HG03469 (cell line): ENCODE measurements around the gene CTBP2.

ENCODE experiments used
- ATAC-seq: cut with Tn5 transposase; IDR thresholded peaks from one replicate; pipeline ENCODE4 v1.9.1; 2021; ENCODE audit warnings: mild to moderate bottlenecking, moderate library complexity, moderate number of reproducible peaks; ENCODE audit not compliant: unreplicated experiment

Gene CTBP2

GRCh38 chr10:125054669-125055268 is 105.6 kb downstream of the CTBP2 start:
- ATAC-seq: no peak

- ATAC-seq: no peak
Observed at GRCh38 chr10:125054216-125054615, 106.1 kb downstream of the CTBP2 start.

- no peak for ATAC-seq
Observed at GRCh38 chr10:125052146-125052545, 108.2 kb downstream of the CTBP2 start.

GRCh38 chr10:125050383-125050782 is 110.0 kb downstream of the CTBP2 start:
- ATAC-seq: no peak

DNA sequence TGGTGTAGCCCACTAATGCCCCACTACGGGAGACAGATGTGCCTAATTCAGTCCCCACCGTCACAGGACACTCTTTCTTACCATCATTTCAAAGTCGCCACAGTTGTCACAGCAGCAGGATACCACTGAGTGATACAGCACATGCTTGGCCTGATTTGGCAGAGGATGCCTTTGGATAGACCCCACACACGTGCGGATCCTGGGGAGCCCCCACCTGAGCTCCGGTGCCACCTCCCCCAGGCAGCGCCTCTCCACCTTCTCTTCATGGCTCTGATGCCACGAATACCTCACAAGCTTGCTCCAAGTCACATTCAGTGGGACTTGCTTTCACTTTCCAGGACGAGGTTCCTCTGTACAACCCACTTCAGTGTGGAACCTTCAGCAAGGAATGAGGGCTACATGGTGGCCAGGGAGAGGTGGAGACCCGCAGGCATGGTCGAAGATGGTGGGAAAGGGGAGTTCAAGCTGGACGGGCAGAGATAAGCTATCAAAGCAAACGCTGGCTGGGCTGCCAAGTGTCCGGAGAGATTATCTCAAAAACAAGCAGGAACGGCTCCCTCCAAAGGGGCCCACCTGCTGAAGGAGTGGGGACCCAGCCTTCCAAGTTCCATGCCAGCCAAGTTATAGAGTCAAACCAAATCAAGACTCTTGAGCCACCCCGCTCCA is 111.0 kb downstream of the CTBP2 start:
- no peak for ATAC-seq

DNA sequence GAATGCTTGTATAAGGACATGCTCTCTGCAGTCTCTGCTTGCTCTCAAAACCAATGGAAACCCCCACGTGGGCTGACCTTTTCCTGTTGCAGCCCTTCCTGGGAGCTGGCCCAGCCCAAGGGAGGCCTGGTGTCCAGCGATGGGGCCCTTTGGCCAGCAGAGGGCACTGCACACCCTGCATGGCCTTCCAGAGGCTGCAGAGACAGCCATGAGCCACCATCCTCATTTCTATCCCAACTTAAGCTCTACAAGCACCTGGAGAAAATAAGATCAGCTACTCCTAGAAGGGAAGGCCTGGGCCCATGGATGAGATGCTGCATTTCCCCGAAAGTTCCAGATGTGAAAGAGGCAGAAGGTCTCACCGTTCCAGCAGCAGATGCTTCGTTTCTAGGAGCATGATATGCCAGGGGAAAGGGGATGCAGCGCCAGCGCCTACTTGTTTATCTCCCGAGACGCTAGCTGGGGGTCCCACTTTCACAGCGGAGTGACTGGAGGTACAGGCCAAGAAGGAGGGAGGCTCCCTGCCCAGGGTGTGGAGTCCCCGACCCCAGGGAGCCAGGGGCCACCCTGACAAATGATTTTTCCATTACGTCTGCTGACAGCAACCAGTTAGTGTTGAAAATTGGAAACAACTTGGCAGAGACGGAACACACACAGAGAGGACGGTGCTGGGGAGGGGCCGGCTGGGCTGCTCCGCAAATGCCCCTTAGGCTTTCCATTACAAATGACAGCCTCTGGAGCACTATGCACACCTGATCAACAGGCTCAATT is 112.1 kb downstream of the CTBP2 start:
- peak; percentile 69 for ATAC-seq

GRCh38 chr10:125043841-125044658 is 116.3 kb downstream of the CTBP2 start:
- ATAC-seq: no peak

DNA sequence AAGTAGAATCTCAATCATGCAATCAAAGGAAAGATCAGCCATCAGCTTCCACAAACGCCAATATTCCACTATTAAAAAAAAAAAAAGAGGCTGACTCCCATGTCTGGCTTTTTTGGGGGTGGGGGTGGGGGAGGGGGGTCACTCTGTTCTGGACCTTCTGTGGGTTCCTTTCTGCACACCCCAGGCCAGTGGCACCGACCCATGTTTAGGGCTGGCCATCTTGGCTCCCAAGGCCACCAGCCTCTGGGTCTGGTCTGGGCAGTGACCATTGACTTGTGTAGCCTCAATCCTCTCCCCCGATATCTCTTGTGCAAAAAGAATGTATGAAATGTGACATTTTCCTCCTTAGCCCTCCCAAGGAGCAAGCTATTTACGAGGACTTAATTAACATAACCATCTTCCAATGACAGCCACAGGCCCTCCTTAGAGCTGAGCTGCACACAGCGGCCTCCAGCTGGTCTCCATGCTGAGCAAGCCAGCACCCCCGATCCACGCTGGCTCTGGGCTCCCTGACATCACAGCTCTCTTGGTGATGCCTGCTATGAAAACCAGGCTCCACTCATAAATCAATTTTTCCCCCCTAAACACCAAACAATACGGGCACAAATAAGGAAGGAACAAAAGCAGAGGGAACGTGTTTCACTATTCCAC is 118.4 kb downstream of the CTBP2 start:
- no peak for ATAC-seq

DNA sequence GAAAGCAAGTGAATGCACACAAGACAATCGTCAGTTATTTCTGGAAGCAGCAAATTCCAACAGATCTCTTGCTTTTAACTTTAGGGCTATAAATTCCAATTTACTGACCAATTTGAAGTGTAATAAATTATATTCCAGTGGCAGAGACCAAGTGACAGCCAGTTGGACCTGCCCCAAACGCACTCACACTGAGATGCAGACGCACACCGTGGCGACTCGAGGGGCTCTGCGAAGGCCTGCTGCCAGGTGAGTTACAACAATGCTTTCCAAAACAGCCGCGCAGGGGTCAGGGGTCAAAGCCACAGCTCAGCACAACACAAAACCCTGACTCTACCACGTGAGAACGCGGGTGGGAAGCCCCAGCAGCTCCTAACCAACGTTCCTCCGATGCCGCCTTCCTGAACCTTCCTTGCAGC is 121.0 kb downstream of the CTBP2 start:
- ATAC-seq: no peak

DNA sequence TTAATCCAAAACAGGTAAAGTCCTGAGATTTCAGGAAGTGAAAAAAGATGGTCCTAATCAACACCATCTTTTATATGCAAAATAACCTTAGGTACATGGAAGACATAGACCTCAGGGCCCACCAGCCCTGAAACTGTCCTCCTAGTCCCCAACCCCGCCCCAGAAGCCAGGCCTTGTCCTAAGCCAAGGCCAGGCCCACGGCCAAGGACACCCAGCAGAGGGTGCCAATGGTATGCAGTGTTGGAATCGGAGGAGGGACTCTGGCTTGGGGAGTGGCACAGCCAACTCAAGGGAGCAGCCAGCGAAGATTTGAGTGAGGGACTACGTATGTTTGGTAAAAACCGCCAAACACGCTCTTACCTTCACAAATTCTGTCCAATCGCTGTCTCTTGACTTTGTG is 121.7 kb downstream of the CTBP2 start:
- ATAC-seq: no peak

- ATAC-seq: no peak
Observed at GRCh38 chr10:125037145-125037877, 123.1 kb downstream of the CTBP2 start.

DNA sequence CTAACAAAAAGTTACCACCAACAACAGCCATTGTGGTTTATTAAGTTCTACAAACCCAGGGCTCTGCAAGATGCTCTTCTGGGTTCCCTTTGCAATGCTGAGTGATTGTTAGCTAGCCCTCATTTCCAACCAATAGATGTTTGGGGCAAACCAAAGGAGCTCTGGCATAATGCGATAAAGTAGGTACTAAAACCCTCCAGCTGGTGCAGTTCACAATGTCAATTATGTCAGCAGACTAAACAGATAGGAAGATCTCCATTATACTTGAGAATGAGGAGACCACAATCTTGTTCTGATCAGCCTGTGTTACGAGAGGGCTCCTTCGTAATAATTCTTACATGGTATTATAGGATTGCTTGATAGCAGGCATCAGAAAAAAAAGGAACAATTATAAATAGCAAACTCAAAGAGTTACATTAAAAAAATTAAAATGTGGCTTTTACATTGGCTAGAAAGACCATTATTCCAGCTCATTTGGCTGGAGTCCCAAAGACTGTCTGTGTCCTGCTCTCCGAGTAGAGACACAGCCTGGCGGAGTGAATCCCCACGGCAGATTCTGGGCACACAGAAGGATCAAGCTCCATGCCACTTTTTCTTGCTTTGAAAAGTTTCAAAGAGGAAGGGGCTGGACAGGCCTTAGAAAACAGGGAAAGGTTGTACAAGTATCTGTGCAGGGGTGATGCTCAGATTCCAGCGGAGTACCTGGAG is 124.6 kb downstream of the CTBP2 start:
- ATAC-seq: no peak

DNA sequence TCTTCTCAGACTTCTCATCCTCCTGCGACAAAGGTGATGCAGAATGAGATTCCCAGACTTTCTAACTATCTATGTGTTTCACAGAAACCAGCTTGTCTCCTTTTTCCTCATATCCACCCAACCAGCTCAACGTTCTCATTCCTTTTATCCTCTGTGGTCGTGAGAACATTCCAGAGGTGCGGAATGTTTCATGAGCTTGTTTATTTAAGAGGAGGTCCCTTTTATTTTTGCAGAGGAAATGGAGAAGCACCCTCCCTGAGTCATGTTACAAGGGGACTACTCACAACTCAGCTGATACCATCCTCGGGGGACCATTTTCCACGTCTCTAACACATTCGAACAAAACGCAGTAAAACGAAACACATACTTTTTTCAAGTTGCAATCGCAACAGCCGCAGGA is 125.2 kb downstream of the CTBP2 start:
- no peak for ATAC-seq

DNA sequence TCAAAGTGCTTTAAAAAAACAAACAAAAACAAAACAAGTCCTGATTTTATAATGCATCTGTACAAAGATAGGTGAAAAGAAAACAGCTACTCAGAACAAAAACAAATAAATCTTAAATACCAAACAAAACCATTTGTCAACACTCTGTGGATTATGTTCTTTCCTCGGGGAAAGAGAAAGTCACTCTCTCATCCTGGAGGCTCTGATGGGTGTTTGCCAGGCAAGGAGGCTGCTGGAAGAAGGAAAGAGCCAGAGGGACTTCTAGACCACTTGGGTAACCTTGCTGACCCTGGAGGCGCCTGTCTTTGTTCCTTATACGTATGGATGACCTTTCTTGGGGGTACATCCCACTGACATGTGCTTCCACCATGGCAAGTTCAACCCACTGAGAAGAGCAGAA is 125.7 kb downstream of the CTBP2 start:
- no peak for ATAC-seq

- no peak for ATAC-seq
Observed at GRCh38 chr10:125033146-125033924, 127.0 kb downstream of the CTBP2 start.

DNA sequence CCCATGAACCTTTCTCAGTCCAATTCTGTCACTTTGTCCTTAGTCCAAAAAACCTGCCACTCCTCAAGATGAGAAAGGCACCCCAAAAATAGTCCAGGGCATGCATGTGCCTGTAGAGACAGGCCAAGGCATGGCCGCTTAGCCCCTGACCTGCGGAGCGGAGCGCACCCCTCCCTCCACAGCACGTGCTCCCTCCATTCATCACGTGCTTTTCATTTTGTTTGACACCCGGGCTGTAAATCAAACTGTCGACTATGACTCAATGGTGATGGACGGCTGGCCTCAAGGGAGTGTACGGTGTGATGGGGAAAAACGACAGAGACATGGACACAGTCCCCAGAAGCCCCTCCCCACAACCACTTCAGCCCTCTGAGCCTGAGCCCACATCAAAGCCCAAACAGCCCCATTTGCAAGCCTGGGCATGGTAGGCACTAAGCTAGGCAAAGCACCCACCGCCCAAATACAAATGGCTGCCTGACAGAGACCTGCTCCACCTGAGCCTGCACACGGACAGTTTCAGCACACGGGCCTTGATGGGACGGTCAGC is 127.8 kb downstream of the CTBP2 start:
- ATAC-seq: no peak

DNA sequence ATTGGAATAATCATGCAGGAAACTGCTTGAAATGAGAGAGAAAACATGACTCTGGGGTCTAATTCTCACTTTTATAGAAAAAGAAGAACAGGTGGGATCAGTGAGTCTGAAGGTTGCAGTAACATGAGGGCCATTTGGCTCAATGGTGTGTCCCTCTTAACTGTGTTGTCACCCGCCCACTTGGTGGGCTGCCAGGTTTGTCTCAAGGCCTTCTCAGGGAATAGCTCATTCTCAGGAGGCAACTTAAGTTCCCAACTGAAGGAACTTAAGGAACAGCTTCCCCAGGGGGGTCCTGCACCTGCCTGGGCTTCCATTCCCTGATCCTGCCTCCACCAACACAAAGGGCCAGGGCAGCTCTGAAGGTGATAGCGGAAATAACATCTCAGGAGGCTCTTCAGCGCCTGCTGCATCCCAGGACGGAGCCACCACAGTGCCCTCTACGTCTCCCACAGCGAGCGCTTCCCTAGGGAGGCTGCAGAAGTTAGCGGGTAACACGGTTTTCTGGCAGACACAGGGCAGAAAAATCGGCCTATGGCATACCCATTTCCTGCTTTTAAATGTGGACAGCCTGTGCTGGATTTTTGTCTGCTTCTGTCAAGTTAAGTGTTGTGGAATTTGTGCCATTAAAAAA is 129.7 kb downstream of the CTBP2 start:
- ATAC-seq: no peak
